Activated CD4-positive, alpha-beta T cell treated with anti-CD3 and anti-CD28 coated beads for 24 hours (primary cell): ENCODE measurements around the gene COQ4.
"Not testable (repeated sequence)": the region's sequence is repeated elsewhere in the genome, so short reads cannot be mapped to it uniquely, and the experiment has no call there.

ENCODE experiments used
- DNase-seq, 2 donors: peaks; one replicate each; pipeline ENCODE4 v3.0.0-alpha.2; 2020; ENCODE audit warnings: low read depth in 2 of 2

Gene COQ4

GRCh38 chr9:128322404-128323211 is at the start of gene COQ4, which contains the start of gene TRUB2:
Gene COQ4 (plus strand): TSS chr9:128322839. CDS start chr9:128322859, 20 bp downstream.
Gene TRUB2 (minus strand): TSS chr9:128322447. CDS start chr9:128322408, 39 bp downstream.
- peak; percentile 89 to 91 for DNase-seq

- no peak for DNase-seq
These were observed 48.4 kb upstream of the COQ4 start for GRCh38 chr9:128274245-128274644.

- DNase-seq = no peak
These were observed 47.2 kb upstream of the COQ4 start, which contains the start of gene GOLGA2 for GRCh38 chr9:128275198-128276007. Gene GOLGA2 (minus strand): TSS chr9:128276007. CDS start chr9:128275976, 31 bp downstream.

GRCh38 chr9:128276008-128276573 is 46.5 kb upstream of the COQ4 start, which contains the start of gene SWI5:
Gene SWI5 (plus strand): TSS chr9:128276276.
- peak; percentile 100 for DNase-seq

- DNase-seq = no peak
These were observed 45.9 kb upstream of the COQ4 start for GRCh38 chr9:128276574-128277270.

GRCh38 chr9:128279088-128280073 is 43.3 kb upstream of the COQ4 start:
- DNase-seq = not testable (repeated sequence)

- no peak for DNase-seq
These were observed 42.5 kb upstream of the COQ4 start for GRCh38 chr9:128280084-128280622.

GRCh38 chr9:128282500-128282899 is 40.1 kb upstream of the COQ4 start:
- no peak for DNase-seq

GRCh38 chr9:128285033-128285784 is 37.4 kb upstream of the COQ4 start:
- DNase-seq = no peak

GRCh38 chr9:128286440-128286839 is 36.2 kb upstream of the COQ4 start:
- DNase-seq = no peak

GRCh38 chr9:128288273-128289004 is 34.2 kb upstream of the COQ4 start:
- DNase-seq = no peak

GRCh38 chr9:128292009-128292408 is 30.6 kb upstream of the COQ4 start:
- DNase-seq = no peak

GRCh38 chr9:128293091-128293490 is 29.5 kb upstream of the COQ4 start:
- no peak for DNase-seq

- no peak for DNase-seq
These were observed 28.5 kb upstream of the COQ4 start for GRCh38 chr9:128294142-128294541.

GRCh38 chr9:128296340-128297220 is 26.1 kb upstream of the COQ4 start:
- no peak for DNase-seq

GRCh38 chr9:128297221-128297773 is 25.3 kb upstream of the COQ4 start:
- no peak for DNase-seq
